ENCODE measurements around the gene RNF11.
A peak's percentile ranks its signal among the peaks of the same experiment; 100 is the strongest.

The RNF11 gene, protein sequence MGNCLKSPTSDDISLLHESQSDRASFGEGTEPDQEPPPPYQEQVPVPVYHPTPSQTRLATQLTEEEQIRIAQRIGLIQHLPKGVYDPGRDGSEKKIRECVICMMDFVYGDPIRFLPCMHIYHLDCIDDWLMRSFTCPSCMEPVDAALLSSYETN

DNA sequence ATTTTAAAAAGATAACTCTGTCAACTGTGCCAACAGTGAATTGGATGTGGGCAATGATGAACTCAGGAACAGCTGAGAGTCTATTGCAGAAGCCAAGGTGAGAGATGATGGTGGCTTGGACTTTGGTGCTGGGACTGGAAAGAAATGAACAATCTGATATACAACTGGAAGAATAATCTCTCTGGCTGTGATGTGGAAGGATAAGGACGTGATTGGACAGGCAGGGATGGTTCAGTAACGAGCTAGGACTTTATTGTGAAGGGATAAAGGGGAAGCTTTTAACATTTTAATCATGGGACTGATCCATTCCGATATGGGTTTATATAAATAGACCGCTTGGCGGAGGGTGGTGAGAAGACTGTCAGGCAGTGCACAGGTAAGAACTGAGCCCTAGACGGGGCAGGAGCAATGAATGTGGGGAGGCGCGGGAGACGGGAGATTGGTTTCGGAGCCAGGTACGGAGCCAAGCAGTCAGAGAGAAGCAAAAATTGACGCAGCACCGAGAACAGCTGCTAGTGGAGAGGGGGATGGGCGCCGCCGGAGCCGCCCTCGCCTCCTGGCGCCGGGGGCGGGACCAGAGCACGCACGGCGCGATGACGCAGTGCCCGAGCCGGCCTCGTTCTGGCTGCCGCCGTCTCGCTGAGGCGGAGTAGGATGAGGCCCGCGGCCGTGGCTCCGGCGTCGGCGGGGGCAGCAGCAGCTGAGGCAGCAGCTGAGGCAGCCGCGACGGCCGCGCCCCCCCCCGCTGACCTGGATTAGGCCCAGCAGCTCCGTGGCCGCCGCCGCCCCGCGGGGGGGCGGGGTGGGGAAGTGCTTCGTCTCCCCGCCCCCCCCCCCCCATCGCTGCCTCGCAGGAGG, at the start of gene RNF11:
TSS of gene RNF11 (plus strand) at position 601 of the 858 bp plus-strand sequence. CDS start 484 bp downstream, outside the sequence.
- no peaks in the 10 kb centered on the region for H3K27me3 ChIP-seq
- H3K4me1 ChIP-seq = peaks cover 54% of the 10 kb centered on the region
- no peaks in the 10 kb centered on the region for H3K36me3 ChIP-seq
- H3K9ac ChIP-seq = peak within 1 kb of the TSS; percentile 91
- H3K9me3 ChIP-seq = no peaks in the 10 kb centered on the region
- peaks cover 40% of the 10 kb centered on the region for H4K20me1 ChIP-seq
- H3K4me3 ChIP-seq = peak within 1 kb of the TSS; percentile 80
- no peak for TF ChIP-seq Cebpa-rat (IDR thresholded peaks at IDR 0.05)
- peak within 1 kb of the TSS; percentile 85 for H3K4me2 ChIP-seq
- H3K27ac ChIP-seq = peak within 1 kb of the TSS; percentile 81

DNA sequence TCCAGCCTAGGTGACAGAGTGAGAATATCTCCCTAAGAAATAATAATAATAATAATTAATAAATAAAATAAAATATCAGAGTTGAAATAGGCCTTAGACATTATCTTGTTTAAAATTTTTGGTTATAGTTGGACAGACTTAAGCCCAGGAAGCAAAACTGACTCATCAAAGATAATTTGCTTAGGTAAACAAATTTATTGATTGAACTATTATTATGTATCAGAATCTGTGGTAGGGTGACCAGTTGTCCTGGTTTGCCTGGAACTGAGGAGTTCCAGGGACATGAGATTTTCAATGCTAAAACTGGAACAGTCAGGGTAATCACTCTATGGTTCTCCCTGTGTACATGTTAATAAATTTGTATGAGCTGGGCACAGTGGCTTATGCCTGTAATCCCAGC, 47.8 kb upstream of the RNF11 start:
- Histone ChIP-seq H3K36me3 (no peaks in the 10 kb centered on the region), H3K27ac (no peak overlapping the region), H3K27me3 (no peaks in the 10 kb centered on the region), H3K9ac (no peak overlapping the region), H3K4me2 (no peak overlapping the region), H3K4me3 (no peak overlapping the region), H3K9me3 (no peaks in the 10 kb centered on the region), H3K4me1 (no peaks in the 10 kb centered on the region), H4K20me1 (no peaks in the 10 kb centered on the region)
- TF ChIP-seq Cebpa-rat (IDR thresholded peaks at IDR 0.05) = no peak

- Histone ChIP-seq H3K9ac (no peak overlapping the region), H3K27ac (no peak overlapping the region), H3K4me3 (no peak overlapping the region), H4K20me1 (no peaks in the 10 kb centered on the region), H3K4me2 (no peak overlapping the region), H3K27me3 (no peaks in the 10 kb centered on the region), H3K36me3 (no peaks in the 10 kb centered on the region), H3K9me3 (no peaks in the 10 kb centered on the region), H3K4me1 (no peaks in the 10 kb centered on the region)
- TF ChIP-seq Cebpa-rat (IDR thresholded peaks at IDR 0.05) = no peak
Measured at GRCh38 chr1:51189421-51190073, 46.5 kb upstream of the RNF11 start.

GRCh38 chr1:51190961-51191360, 45.1 kb upstream of the RNF11 start:
- H3K27ac ChIP-seq = no peak overlapping the region
- no peaks in the 10 kb centered on the region for H3K4me1 ChIP-seq
- no peaks in the 10 kb centered on the region for H3K36me3 ChIP-seq
- no peak overlapping the region for H3K4me2 ChIP-seq
- no peak overlapping the region for H3K9ac ChIP-seq
- no peak overlapping the region for H3K4me3 ChIP-seq
- no peaks in the 10 kb centered on the region for H3K9me3 ChIP-seq
- no peaks in the 10 kb centered on the region for H3K27me3 ChIP-seq
- TF ChIP-seq Cebpa-rat (IDR thresholded peaks at IDR 0.05) = no peak
- H4K20me1 ChIP-seq = no peaks in the 10 kb centered on the region

DNA sequence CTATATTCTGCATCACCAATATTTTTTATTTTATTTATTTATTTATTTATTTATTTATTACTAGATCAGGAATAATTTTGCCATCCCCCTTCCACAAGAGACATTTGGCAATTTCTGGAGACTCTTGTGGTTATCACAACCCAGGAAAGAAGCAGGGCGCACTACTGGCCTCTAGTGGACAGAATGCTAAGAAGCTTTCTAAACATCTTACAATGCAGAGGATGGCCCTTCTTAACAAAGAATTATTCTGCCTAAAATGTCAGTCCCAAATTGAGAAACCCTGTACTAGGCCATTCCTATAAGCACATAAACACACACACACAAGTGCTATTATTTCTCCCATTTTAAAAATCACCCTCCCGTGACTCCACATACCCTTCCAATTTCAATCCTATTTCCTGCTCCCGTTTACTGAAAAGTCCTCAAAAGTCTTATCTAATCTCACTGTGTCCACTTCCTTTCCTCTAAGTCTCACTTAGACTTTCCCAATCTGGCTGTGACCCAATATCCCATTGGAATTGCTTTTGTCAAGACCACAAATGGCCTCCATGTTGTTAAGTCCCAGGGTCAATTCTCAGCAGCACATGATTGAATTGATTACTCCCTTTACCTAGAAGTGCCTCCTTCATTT, 43.7 kb upstream of the RNF11 start:
- Histone ChIP-seq H3K9ac (no peak overlapping the region), H3K4me3 (no peak overlapping the region), H3K27ac (no peak overlapping the region), H3K4me2 (no peak overlapping the region), H3K4me1 (no peaks in the 10 kb centered on the region), H4K20me1 (no peaks in the 10 kb centered on the region), H3K36me3 (no peaks in the 10 kb centered on the region), H3K9me3 (no peaks in the 10 kb centered on the region), H3K27me3 (no peaks in the 10 kb centered on the region)
- no peak for TF ChIP-seq Cebpa-rat (IDR thresholded peaks at IDR 0.05)

DNA sequence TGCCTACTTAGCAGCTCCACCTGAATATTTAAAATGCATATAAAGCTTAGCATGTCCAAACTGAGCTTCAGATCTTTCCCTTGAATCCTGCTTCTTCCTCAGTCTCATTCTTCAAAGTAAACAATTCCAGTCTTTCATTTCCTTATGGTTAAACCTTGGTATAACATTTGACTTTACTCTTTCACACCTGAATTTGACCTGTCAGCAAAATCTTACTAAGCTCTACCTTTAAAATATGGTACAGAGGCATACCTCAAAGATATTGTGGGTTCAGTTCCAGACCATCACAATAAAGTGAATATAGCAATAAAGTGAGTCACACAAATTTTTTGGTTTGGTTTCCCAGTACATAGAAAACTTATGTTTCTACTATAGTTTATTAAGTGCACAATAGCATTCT, 42.5 kb upstream of the RNF11 start:
- Histone ChIP-seq H3K27ac (no peak overlapping the region), H3K9me3 (no peaks in the 10 kb centered on the region), H3K9ac (no peak overlapping the region), H3K36me3 (no peaks in the 10 kb centered on the region), H3K27me3 (no peaks in the 10 kb centered on the region), H4K20me1 (no peaks in the 10 kb centered on the region), H3K4me3 (no peak overlapping the region), H3K4me1 (no peaks in the 10 kb centered on the region), H3K4me2 (no peak overlapping the region)
- TF ChIP-seq Cebpa-rat (IDR thresholded peaks at IDR 0.05) = no peak

GRCh38 chr1:51203121-51203873, 32.8 kb upstream of the RNF11 start:
- no peak overlapping the region for H3K4me2 ChIP-seq
- no peaks in the 10 kb centered on the region for H3K4me1 ChIP-seq
- no peak for TF ChIP-seq Cebpa-rat (IDR thresholded peaks at IDR 0.05)
- H3K9ac ChIP-seq = no peak overlapping the region
- no peak overlapping the region for H3K4me3 ChIP-seq
- H4K20me1 ChIP-seq = no peaks in the 10 kb centered on the region
- H3K9me3 ChIP-seq = no peaks in the 10 kb centered on the region
- no peaks in the 10 kb centered on the region for H3K36me3 ChIP-seq
- H3K27me3 ChIP-seq = no peaks in the 10 kb centered on the region
- no peak overlapping the region for H3K27ac ChIP-seq

GRCh38 chr1:51203874-51204245, 32.2 kb upstream of the RNF11 start:
- no peak for TF ChIP-seq Cebpa-rat (IDR thresholded peaks at IDR 0.05)
- Histone ChIP-seq H3K9me3 (no peaks in the 10 kb centered on the region), H3K27me3 (no peaks in the 10 kb centered on the region), H3K4me2 (no peak overlapping the region), H3K36me3 (no peaks in the 10 kb centered on the region), H3K9ac (no peak overlapping the region), H3K27ac (no peak overlapping the region), H3K4me3 (no peak overlapping the region), H4K20me1 (no peaks in the 10 kb centered on the region), H3K4me1 (no peaks in the 10 kb centered on the region)

DNA sequence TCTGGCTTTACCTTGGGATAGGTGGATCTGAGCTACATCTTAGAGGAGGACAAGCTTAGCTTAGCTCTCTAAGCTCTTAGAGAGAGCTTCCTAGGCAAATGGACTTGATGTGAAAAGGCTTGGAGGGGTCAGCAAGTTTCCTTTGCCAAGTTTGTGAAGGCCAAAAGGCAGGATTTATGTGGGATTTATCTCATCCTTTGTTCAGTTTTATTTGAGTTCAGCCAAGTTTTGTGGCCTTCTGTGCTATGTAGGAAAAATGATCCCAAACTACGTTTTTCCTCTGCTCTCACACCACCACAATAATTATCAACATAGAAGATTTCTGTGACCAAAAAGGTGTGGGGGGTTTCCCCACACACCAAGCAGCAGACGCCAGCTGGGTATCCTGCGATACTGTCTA, 26.0 kb upstream of the RNF11 start:
- no peak overlapping the region for H3K4me3 ChIP-seq
- H3K9me3 ChIP-seq = no peaks in the 10 kb centered on the region
- H3K4me1 ChIP-seq = peaks cover 10% of the 10 kb centered on the region
- no peaks in the 10 kb centered on the region for H3K36me3 ChIP-seq
- no peaks in the 10 kb centered on the region for H3K27me3 ChIP-seq
- no peak for TF ChIP-seq Cebpa-rat (IDR thresholded peaks at IDR 0.05)
- no peaks in the 10 kb centered on the region for H4K20me1 ChIP-seq
- no peak overlapping the region for H3K4me2 ChIP-seq
- H3K27ac ChIP-seq = no peak overlapping the region
- no peak overlapping the region for H3K9ac ChIP-seq

Data from BLaER1 (cell line).